KG1 (cell line): ENCODE results near the gene SLFN12.
"Not testable (repeated sequence)": the region's sequence is repeated elsewhere in the genome, so short reads cannot be mapped to it uniquely, and the experiment has no call there.

Source experiments
- DNase-seq: peaks from one replicate; lab custom pipeline; 2025; lab: John Stamatoyannopoulos, UW

Gene SLFN12

GRCh38 chr17:35407531-35407930 lies 24.8 kb downstream of the SLFN12 start:
- no peak for DNase-seq

DNA sequence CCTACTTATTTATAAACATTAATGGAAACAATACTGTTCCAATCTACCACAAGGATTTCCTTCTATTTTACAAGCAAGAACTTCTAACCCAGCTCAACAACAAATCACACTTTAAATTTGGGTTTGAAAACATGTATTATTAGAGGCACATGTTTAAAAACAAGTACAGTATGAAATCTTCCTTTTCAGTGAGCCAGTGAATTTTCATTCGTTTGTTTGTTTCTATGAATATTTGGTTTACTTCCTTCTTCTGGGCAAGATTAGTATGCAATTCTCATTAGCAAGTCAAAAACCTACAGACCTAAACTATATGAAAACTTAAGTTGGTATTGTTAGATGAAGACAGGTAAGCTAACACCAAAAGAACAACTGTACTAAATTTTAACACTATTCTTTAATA lies 25.7 kb downstream of the SLFN12 start:
- no peak for DNase-seq

- no peak for DNase-seq
Observed at GRCh38 chr17:35404360-35404759, 27.9 kb downstream of the SLFN12 start.

GRCh38 chr17:35393783-35394182 lies 38.5 kb downstream of the SLFN12 start:
- not testable (repeated sequence) for DNase-seq

DNA sequence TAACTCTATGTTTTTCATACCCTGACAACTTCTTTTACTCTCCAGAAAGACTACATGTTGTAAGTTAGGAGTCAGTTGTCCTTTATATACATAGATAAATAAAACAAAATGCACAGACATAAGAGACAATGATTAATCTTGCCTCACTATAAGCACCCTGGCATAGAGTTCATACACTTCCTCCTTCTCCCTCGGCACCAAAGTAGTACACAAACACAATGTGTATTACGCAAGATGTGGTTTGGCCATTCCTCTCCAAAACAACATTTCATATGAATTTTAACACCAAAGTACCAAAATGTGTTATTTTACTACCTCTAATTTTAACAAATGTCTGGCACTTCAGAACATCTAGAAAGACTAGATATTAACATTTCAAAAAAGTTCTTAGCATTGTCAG lies 41.6 kb downstream of the SLFN12 start:
- DNase-seq: peak; percentile 31

GRCh38 chr17:35390156-35390555 lies 42.1 kb downstream of the SLFN12 start:
- DNase-seq: no peak

DNA sequence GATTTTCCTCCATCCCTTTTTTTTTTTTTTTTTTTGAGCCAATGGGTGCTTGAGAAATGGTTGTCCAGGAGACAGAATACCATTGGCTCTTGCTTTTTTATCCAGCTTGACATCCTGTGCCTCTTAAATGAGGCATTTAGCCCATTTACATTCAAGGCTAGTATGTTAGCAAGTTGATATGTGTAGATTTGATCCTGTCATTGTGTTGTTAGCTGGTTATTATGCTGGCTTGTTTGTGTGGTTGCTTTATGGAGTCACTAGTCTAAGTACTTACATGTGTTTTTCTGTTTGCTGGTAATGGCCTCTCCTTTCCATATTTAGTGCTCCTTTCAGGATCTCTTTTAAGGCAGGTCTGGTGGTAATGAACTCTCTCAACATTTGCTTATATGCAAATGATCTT lies 44.8 kb downstream of the SLFN12 start:
- no peak for DNase-seq

GRCh38 chr17:35377706-35378105 lies 54.6 kb downstream of the SLFN12 start:
- DNase-seq: no peak

GRCh38 chr17:35377068-35377467 lies 55.2 kb downstream of the SLFN12 start:
- DNase-seq: no peak

DNA sequence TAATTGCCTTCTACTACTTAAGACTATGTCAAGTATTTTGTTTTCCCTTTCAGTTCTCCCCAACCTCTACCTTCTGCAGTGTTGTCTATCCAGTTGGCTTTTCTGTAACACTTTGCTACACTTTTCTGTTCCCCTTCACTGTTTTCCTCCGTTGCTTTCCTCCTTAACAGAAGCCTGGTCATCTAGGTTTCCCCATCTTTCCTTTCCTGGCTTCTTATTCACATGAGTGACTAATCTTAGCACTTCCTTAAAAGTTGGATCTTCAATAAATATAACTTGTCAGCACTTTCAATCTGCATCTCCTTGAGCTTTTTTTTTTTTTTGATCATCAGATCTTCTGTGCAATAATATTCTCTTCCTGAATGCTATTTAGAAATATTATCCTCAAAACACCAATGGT lies 56.1 kb downstream of the SLFN12 start:
- no peak for DNase-seq

- DNase-seq: no peak
Observed at GRCh38 chr17:35374766-35375344, 57.4 kb downstream of the SLFN12 start.

DNA sequence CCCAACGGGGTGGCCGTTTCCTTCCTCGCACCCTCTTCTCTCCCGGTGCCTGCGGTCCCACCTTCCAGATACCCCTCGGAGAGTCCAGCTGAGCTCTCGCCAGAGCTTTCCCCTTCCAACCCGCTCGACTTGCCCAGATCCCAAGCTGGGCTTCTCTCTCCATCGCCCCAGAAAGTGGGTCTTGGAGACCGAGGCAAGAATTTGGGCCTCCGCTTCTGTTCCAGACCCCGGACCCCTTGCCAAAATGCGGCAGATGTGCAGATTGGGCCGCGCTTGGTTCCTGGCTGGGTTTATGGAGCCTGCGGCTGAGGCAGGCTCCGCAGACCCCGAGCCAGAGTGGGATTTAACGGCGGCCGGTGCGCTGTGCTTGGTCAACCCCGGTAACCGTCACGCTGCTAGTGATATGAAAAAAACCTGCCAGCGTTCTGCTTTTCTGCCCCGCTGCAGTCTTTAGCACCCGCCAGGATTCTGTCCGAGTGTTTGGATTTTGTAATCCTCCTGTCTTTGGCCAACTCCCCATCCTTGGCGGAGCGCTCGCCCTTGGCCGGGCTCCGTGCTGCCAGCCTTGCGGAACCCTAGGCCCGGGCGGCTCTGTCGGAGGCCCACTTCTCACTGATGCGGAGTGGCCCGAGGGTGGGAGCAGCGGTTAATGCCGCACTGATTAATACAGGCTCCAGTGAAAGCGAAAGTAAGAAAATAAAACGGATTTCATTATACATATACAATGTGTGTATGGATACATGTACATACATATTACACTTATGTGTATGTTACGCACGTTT lies 58.1 kb downstream of the SLFN12 start:
- DNase-seq: peak; percentile 57

DNA sequence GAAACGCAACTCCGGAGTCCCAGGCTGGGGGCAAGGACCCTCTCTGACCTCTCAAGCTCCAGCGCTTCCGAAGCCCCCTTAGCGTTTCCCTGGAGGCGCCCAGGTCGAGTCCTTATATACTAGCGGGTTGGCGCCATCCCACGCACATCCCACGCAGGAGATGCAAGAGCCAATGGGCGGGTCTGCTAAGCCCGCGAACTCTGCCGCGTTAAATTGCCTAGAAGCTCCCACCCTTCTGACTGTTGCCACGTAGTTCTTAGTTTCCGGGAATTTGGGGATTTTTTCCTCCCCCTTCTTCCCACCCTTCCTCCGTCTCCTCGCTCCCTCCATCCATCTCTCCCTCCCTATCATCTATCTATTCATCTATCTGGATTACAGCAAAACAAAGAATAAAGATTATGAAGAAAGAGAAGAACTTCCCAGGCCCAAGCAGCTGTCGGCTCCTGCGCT lies 58.7 kb downstream of the SLFN12 start, which contains the start of gene SLFN11:
SLFN11 (minus strand) TSS at position 88 of the 450 bp plus-strand sequence. CDS start 9,814 bp downstream, outside the sequence.
- DNase-seq: peak; percentile 84

DNA sequence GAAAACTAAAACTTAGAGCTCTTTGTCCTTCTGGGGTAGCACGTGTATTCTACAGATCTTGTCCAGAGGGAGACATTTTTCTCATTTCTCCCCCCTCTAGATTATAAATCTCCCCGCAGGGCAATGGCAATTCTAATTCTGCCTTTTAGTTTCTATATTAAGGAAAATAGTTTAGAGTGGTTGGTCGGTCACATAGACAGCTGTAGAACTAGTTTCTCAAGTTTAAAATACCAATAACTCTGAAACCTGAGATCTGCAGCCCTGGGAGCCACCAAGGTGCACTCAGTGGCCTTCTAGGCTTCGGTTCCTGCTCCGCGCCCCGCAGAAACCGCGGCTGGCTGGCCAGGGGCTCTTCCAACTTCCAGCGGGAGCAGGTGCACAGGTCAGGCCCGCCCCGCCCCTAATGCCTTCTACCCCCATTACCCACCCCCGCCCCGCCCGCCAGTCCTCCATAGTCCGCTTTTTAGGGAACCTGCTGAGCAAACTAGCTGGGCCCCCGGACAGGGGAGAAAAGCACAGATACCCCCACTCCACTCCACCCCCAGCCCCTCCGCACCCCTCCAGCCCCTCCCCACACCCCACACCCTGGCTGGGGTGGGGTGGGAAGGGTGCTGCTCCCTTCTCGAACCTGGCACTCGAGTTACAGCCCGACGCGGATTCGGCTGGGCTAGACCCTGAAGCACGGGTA lies 59.3 kb downstream of the SLFN12 start:
- peak; percentile 19 for DNase-seq

- DNase-seq: no peak
Observed at GRCh38 chr17:35371934-35372333, 60.4 kb downstream of the SLFN12 start.

GRCh38 chr17:35368081-35368830 lies 64.0 kb downstream of the SLFN12 start:
- DNase-seq: peak; percentile 21

GRCh38 chr17:35361027-35361426 lies 71.3 kb downstream of the SLFN12 start:
- DNase-seq: no peak
